ENCODE data around the gene NUAK1.

DNA sequence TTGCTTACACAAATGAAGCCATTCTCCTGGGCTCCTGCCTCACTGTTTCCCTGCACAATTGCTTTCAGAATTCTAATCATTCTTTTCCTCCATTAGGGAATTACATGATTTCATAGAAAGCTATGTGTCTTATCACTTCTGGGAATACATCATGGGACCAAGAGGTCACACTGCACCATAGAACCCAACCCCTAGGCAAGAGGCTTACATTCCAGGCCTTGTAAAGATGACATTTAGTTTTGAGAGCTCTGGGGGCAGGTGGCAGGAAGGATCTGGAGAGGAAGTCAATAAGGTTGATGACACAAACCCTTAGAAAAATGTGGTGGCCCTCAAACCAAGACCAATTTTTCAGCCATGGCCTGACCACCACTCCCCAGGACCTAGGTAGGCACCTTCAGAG, 57.1 kb downstream of the NUAK1 start:
- TF ChIP-seq, protein P1, sequence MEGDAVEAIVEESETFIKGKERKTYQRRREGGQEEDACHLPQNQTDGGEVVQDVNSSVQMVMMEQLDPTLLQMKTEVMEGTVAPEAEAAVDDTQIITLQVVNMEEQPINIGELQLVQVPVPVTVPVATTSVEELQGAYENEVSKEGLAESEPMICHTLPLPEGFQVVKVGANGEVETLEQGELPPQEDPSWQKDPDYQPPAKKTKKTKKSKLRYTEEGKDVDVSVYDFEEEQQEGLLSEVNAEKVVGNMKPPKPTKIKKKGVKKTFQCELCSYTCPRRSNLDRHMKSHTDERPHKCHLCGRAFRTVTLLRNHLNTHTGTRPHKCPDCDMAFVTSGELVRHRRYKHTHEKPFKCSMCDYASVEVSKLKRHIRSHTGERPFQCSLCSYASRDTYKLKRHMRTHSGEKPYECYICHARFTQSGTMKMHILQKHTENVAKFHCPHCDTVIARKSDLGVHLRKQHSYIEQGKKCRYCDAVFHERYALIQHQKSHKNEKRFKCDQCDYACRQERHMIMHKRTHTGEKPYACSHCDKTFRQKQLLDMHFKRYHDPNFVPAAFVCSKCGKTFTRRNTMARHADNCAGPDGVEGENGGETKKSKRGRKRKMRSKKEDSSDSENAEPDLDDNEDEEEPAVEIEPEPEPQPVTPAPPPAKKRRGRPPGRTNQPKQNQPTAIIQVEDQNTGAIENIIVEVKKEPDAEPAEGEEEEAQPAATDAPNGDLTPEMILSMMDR (IDR thresholded peaks at IDR 0.05), result no peak
- no peak for TF ChIP-seq POLR2A (IDR thresholded peaks at IDR 0.05; ENCODE audit: low read depth)
- TF ChIP-seq POLR2AphosphoS5 (IDR thresholded peaks at IDR 0.05), result no peak
